GM12801 (cell line): Measurements from ENCODE around the gene SLC45A3.

ENCODE experiments used
- CTCF ChIP-seq: IDR thresholded peaks from one replicate; pipeline ENCODE4 v1.5.1; 2011; ENCODE audit warnings: control low read depth; ENCODE audit not compliant: insufficient read length; ENCODE audit errors: extremely low read depth

SLC45A3 gene

GRCh38 chr1:205631010-205631767 is 49.1 kb downstream of the SLC45A3 start:
- no peak for TF ChIP-seq CTCF

GRCh38 chr1:205630651-205631009 is 49.7 kb downstream of the SLC45A3 start:
- no peak for TF ChIP-seq CTCF

- no peak for TF ChIP-seq CTCF
These were observed 50.1 kb downstream of the SLC45A3 start for GRCh38 chr1:205630241-205630640.

- TF ChIP-seq CTCF = no peak
These were observed 50.6 kb downstream of the SLC45A3 start for GRCh38 chr1:205629751-205630150.

GRCh38 chr1:205627956-205628355 is 52.4 kb downstream of the SLC45A3 start:
- TF ChIP-seq CTCF = no peak

- TF ChIP-seq CTCF = no peak
These were observed 54.1 kb downstream of the SLC45A3 start for GRCh38 chr1:205626216-205626615.

- TF ChIP-seq CTCF = no peak
These were observed 56.7 kb downstream of the SLC45A3 start for GRCh38 chr1:205623646-205624045.
